Memory B cell (primary cell): ENCODE measurements around the gene CA5B.
"Not testable (repeated sequence)": the region's sequence is repeated elsewhere in the genome, so short reads cannot be mapped to it uniquely, and the experiment has no call there.

Source experiments
- ATAC-seq: fragments of 150-1000 bp; cut with Tn5 transposase; 2 replicates; pipeline ENCODE4 v1.10.0; 2021; ENCODE audit warnings: low read depth, mild to moderate bottlenecking, moderate library complexity
- DNase-seq, 2 donors: peaks; one replicate each; pipeline ENCODE4 v3.0.0; 2022; ENCODE audit warnings: low spot score in 2 of 2
- H3K27ac Mint-ChIP-seq: one replicate; pipeline ENCODE4 v1.8.0; 2022; ENCODE audit warnings: mild to moderate bottlenecking, moderate library complexity, mixed read lengths
- H3K27me3 Mint-ChIP-seq: one replicate; pipeline ENCODE4 v1.8.0; 2022; ENCODE audit warnings: mixed read lengths
- H3K36me3 Mint-ChIP-seq: one replicate; pipeline ENCODE4 v1.8.0; 2022; ENCODE audit warnings: mild to moderate bottlenecking, mixed read lengths
- H3K4me1 Mint-ChIP-seq: one replicate; pipeline ENCODE4 v1.8.0; 2022; ENCODE audit warnings: mixed read lengths
- H3K4me3 Mint-ChIP-seq: one replicate; pipeline ENCODE4 v1.8.0; 2022; ENCODE audit warnings: mild to moderate bottlenecking, moderate library complexity, mixed read lengths
- H3K9me3 Mint-ChIP-seq: one replicate; pipeline ENCODE4 v1.8.0; 2022; ENCODE audit warnings: mixed read lengths

The CA5B gene

GRCh38 chrX:15737959-15738902 lies at the start of gene CA5B:
TSS of gene CA5B (plus strand) at chrX:15738270. CDS start at chrX:15750024, 11,754 bp downstream.
- peak; percentile 92 for ATAC-seq
- no peaks in the 10 kb centered on the region for H3K9me3 Mint-ChIP-seq
- DNase-seq = peak; percentile 99 to 100
- H3K36me3 Mint-ChIP-seq = peaks cover 14% of the 10 kb centered on the region
- no peaks in the 10 kb centered on the region for H3K27me3 Mint-ChIP-seq
- H3K4me1 Mint-ChIP-seq = peaks cover 22% of the 10 kb centered on the region
- H3K27ac Mint-ChIP-seq = peak within 1 kb of the TSS; percentile 81
- peak within 1 kb of the TSS; percentile 96 for H3K4me3 Mint-ChIP-seq

GRCh38 chrX:15694941-15695451 lies 43.1 kb upstream of the CA5B start:
- H3K27me3 Mint-ChIP-seq = no peaks in the 10 kb centered on the region

GRCh38 chrX:15696516-15696915 lies 41.6 kb upstream of the CA5B start:
- no peak for DNase-seq
- Mint-ChIP-seq H3K36me3 (peaks cover 8% of the 10 kb centered on the region), H3K27me3 (no peaks in the 10 kb centered on the region), H3K4me3 (no peak overlapping the region), H3K9me3 (no peaks in the 10 kb centered on the region), H3K27ac (no peak overlapping the region), H3K4me1 (peaks cover 2% of the 10 kb centered on the region)
- ATAC-seq = no peak

More at GRCh38 chrX:15694941-15695451, 43.1 kb upstream of the CA5B start:
- DNase-seq (no peak), ATAC-seq (no peak)
- Mint-ChIP-seq H3K4me3 (no peak overlapping the region), H3K27ac (peak overlapping the region; percentile 25), H3K4me1 (peaks cover 6% of the 10 kb centered on the region), H3K36me3 (peaks cover 17% of the 10 kb centered on the region), H3K9me3 (no peaks in the 10 kb centered on the region)

- H3K36me3 Mint-ChIP-seq = no peaks in the 10 kb centered on the region
- H3K9me3 Mint-ChIP-seq = no peaks in the 10 kb centered on the region
- DNase-seq = no peak
- no peak for ATAC-seq
- no peaks in the 10 kb centered on the region for H3K27me3 Mint-ChIP-seq
- no peak overlapping the region for H3K27ac Mint-ChIP-seq
- no peaks in the 10 kb centered on the region for H3K4me1 Mint-ChIP-seq
- H3K4me3 Mint-ChIP-seq = no peak overlapping the region
Measured at GRCh38 chrX:15702488-15703371, 35.3 kb upstream of the CA5B start.

- H3K4me3 Mint-ChIP-seq, H3K4me1 Mint-ChIP-seq, ATAC-seq, H3K27me3 Mint-ChIP-seq, DNase-seq, H3K27ac Mint-ChIP-seq, H3K36me3 Mint-ChIP-seq, H3K9me3 Mint-ChIP-seq: not testable (repeated sequence)
Measured at GRCh38 chrX:15703809-15704208, 34.3 kb upstream of the CA5B start.

GRCh38 chrX:15704273-15704672 lies 33.8 kb upstream of the CA5B start:
- not testable (repeated sequence) for H3K4me1 Mint-ChIP-seq, DNase-seq, ATAC-seq, H3K27ac Mint-ChIP-seq, H3K36me3 Mint-ChIP-seq, H3K4me3 Mint-ChIP-seq, H3K9me3 Mint-ChIP-seq, H3K27me3 Mint-ChIP-seq

- H3K27me3 Mint-ChIP-seq = no peaks in the 10 kb centered on the region
- H3K36me3 Mint-ChIP-seq = peaks cover 1% of the 10 kb centered on the region
- no peak overlapping the region for H3K27ac Mint-ChIP-seq
- H3K4me3 Mint-ChIP-seq = no peak overlapping the region
- no peak for DNase-seq
- no peak for ATAC-seq
- peaks cover 4% of the 10 kb centered on the region for H3K4me1 Mint-ChIP-seq
- no peaks in the 10 kb centered on the region for H3K9me3 Mint-ChIP-seq
Measured at GRCh38 chrX:15714529-15714928, 23.5 kb upstream of the CA5B start.

GRCh38 chrX:15718283-15718970 lies 19.6 kb upstream of the CA5B start:
- Mint-ChIP-seq H3K27me3 (no peaks in the 10 kb centered on the region), H3K27ac (no peak overlapping the region)

GRCh38 chrX:15719324-15719968 lies 18.6 kb upstream of the CA5B start:
- ATAC-seq (no peak), DNase-seq (no peak)
- no peaks in the 10 kb centered on the region for H3K9me3 Mint-ChIP-seq
- no peaks in the 10 kb centered on the region for H3K36me3 Mint-ChIP-seq
- H3K27ac Mint-ChIP-seq = no peak overlapping the region
- H3K4me3 Mint-ChIP-seq = no peak overlapping the region
- peaks cover 2% of the 10 kb centered on the region for H3K4me1 Mint-ChIP-seq
- H3K27me3 Mint-ChIP-seq = no peaks in the 10 kb centered on the region

More at GRCh38 chrX:15718283-15718970, 19.6 kb upstream of the CA5B start:
- Mint-ChIP-seq H3K4me1 (peaks cover 4% of the 10 kb centered on the region), H3K36me3 (peaks cover 1% of the 10 kb centered on the region), H3K4me3 (no peak overlapping the region), H3K9me3 (no peaks in the 10 kb centered on the region)
- DNase-seq = no peak
- no peak for ATAC-seq

- DNase-seq (no peak), ATAC-seq (no peak)
- Mint-ChIP-seq H3K4me3 (no peak overlapping the region), H3K4me1 (peaks cover 2% of the 10 kb centered on the region), H3K36me3 (no peaks in the 10 kb centered on the region), H3K27ac (no peak overlapping the region), H3K9me3 (no peaks in the 10 kb centered on the region), H3K27me3 (no peaks in the 10 kb centered on the region)
Measured at GRCh38 chrX:15721911-15722310, 16.2 kb upstream of the CA5B start.

- Mint-ChIP-seq H3K27ac (no peak overlapping the region), H3K36me3 (no peaks in the 10 kb centered on the region), H3K4me3 (no peak overlapping the region), H3K4me1 (no peaks in the 10 kb centered on the region), H3K9me3 (no peaks in the 10 kb centered on the region), H3K27me3 (no peaks in the 10 kb centered on the region)
- no peak for DNase-seq
- no peak for ATAC-seq
Measured at GRCh38 chrX:15723887-15724517, 14.1 kb upstream of the CA5B start.

GRCh38 chrX:15724911-15725310 lies 13.2 kb upstream of the CA5B start:
- Mint-ChIP-seq H3K9me3 (no peaks in the 10 kb centered on the region), H3K27ac (no peak overlapping the region), H3K36me3 (no peaks in the 10 kb centered on the region), H3K4me1 (no peaks in the 10 kb centered on the region), H3K4me3 (no peak overlapping the region), H3K27me3 (no peaks in the 10 kb centered on the region)
- ATAC-seq (no peak), DNase-seq (no peak)

- H3K9me3 Mint-ChIP-seq, H3K27me3 Mint-ChIP-seq, H3K4me3 Mint-ChIP-seq, H3K27ac Mint-ChIP-seq, H3K4me1 Mint-ChIP-seq, DNase-seq, ATAC-seq, H3K36me3 Mint-ChIP-seq: not testable (repeated sequence)
Measured at GRCh38 chrX:15731368-15731767, 6.7 kb upstream of the CA5B start.
